HepG2 (cell line): ENCODE data around the gene EARS2. TPM values are rescaled to one million over a fixed set of nuclear protein-coding genes. Genes with fewer than 3 reads are reported as not detected.

Experiments used
- CENPT ChIP-seq: sonication (generic); formaldehyde crosslinking; IDR thresholded peaks from 2 replicates; pipeline ENCODE4 v1.8.0; 2022; ENCODE audit warnings: low read depth, mild to moderate bottlenecking, moderate library complexity, missing genetic modification reagents
- FUBP1 ChIP-seq: sonication (generic); formaldehyde crosslinking; IDR thresholded peaks from 2 replicates; pipeline ENCODE4 v1.5.1; 2020; ENCODE audit warnings: missing genetic modification reagents, mild to moderate bottlenecking, borderline replicate concordance
- GPN1 ChIP-seq: sonication (generic); formaldehyde crosslinking; IDR thresholded peaks from 2 replicates; pipeline ENCODE4 v1.5.1; 2020; ENCODE audit warnings: missing genetic modification reagents, borderline replicate concordance
- HNRNPH1 ChIP-seq: fragments of 200-400 bp; formaldehyde crosslinking; optimal IDR thresholded peaks from 2 replicates; pipeline ENCODE3; 2017; ENCODE audit warnings: mild to moderate bottlenecking, low read depth, low read length
- HNRNPUL1 ChIP-seq: fragments of 200-400 bp; formaldehyde crosslinking; IDR thresholded peaks from 2 replicates; pipeline ENCODE4 v1.6.1; 2017; ENCODE audit warnings: low read depth, mild to moderate bottlenecking, low read length, moderate library complexity
- MTERF4 ChIP-seq: sonication (generic); formaldehyde crosslinking; IDR thresholded peaks from 2 replicates; pipeline ENCODE4 v1.8.0; 2023; ENCODE audit warnings: mild to moderate bottlenecking, missing genetic modification reagents
- MXD3 ChIP-seq: IDR thresholded peaks from 2 replicates; pipeline ENCODE4 v1.6.1; 2016; ENCODE audit warnings: mild to moderate bottlenecking, missing biosample characterization, missing genetic modification reagents
- NCOA5 ChIP-seq: sonication (generic); formaldehyde crosslinking; IDR thresholded peaks from 2 replicates; pipeline ENCODE4 v1.4.0; 2020; ENCODE audit warnings: missing genetic modification reagents
- NFIC ChIP-seq: IDR thresholded peaks from 2 replicates; pipeline ENCODE4 v1.6.1; 2012; ENCODE audit warnings: mild to moderate bottlenecking, low read length, inconsistent platforms
- PAX8 ChIP-seq: sonication (generic); formaldehyde crosslinking; IDR thresholded peaks from 2 replicates; pipeline ENCODE4 v1.8.0; 2022; ENCODE audit warnings: mild to moderate bottlenecking, missing genetic modification reagents, borderline replicate concordance
- SIN3A ChIP-seq: IDR thresholded peaks from 2 replicates; pipeline ENCODE4 v1.6.1; 2011; ENCODE audit warnings: low read depth, mild to moderate bottlenecking, control low read depth, low read length, borderline replicate concordance
- SIX1 ChIP-seq: sonication (generic); formaldehyde crosslinking; IDR thresholded peaks from 2 replicates; pipeline ENCODE4 v1.4.0; 2020; ENCODE audit warnings: missing genetic modification reagents, borderline replicate concordance
- TCF7 ChIP-seq: sonication (generic); IDR thresholded peaks from 2 replicates; pipeline ENCODE4 v1.6.1; 2016; ENCODE audit warnings: antibody characterized with exemption, low read depth
- ZBTB20 ChIP-seq: sonication (generic); formaldehyde crosslinking; IDR thresholded peaks from 2 replicates; pipeline ENCODE4 v1.8.1; 2023; ENCODE audit warnings: missing genetic modification reagents, low read depth, mild to moderate bottlenecking, borderline replicate concordance
- ZMYM4 ChIP-seq: sonication (generic); formaldehyde crosslinking; IDR thresholded peaks from 2 replicates; pipeline ENCODE4 v1.8.1; 2023; ENCODE audit warnings: mild to moderate bottlenecking, missing genetic modification reagents
- ZNF614 ChIP-seq: IDR thresholded peaks from 2 replicates; pipeline ENCODE4 v1.6.1; 2018; ENCODE audit warnings: missing biosample characterization, missing genetic modification reagents, inconsistent platforms, borderline replicate concordance
- ZNF772 ChIP-seq: sonication (generic); formaldehyde crosslinking; IDR thresholded peaks from 2 replicates; pipeline ENCODE4 v1.5.0; 2020; ENCODE audit warnings: mild to moderate bottlenecking, missing genetic modification reagents
- ZNF850 ChIP-seq: sonication (generic); formaldehyde crosslinking; conservative IDR thresholded peaks from 2 replicates; pipeline ENCODE4 v1.9.0; 2021; ENCODE audit warnings: mild to moderate bottlenecking, missing genetic modification reagents
- polyA plus RNA-seq, 8 experiments: library from polyadenylated mRNA; depleted of rRNA in 3 of 8; stranded (reverse) in 7 of 8; unstranded in 1 of 8; fragments of >200 nt; fragmentation: Illumina TruSeq in 4 of 8; extraction: Trizol in 4 of 8; gene quantifications; 2 replicates each; pipeline versions ENCODE4 v1.2.1 to v1.2.3, GENCODE V29; 2011 to 2016; ENCODE audit warnings: low read depth in 4 of 8, missing spikeins in 1 of 8, mixed read lengths in 1 of 8; ENCODE audit not compliant: insufficient read depth in 1 of 8
- total RNA-seq, 5 experiments: library from RNA; depleted of rRNA; stranded (reverse); fragments of >200 nt; fragmentation: Illumina TruSeq; extraction: Trizol; gene quantifications; 2 replicates each; pipeline ENCODE4 v1.2.3, GENCODE V29; 2016; ENCODE audit warnings: low read depth in 1 of 5
- TF ChIP-seq, protein P1 (sequence below): sonication (generic); formaldehyde crosslinking; IDR thresholded peaks from 2 replicates; pipeline ENCODE4 v1.4.0; 2020; ENCODE audit warnings: mild to moderate bottlenecking, missing genetic modification reagents
- TF ChIP-seq, protein P2 (sequence below): sonication (generic); formaldehyde crosslinking; IDR thresholded peaks from 2 replicates; pipeline ENCODE4 v1.8.0; 2022; ENCODE audit warnings: mild to moderate bottlenecking, missing genetic modification reagents; ENCODE audit not compliant: insufficient replicate concordance

EARS2 gene
- total and polyA plus RNA-seq, 2 of the 13 experiments (the other 11 are each of a cell fraction or from before 2014, with no cell fraction given), result 49.4 to 80.4 TPM

- TF ChIP-seq MXD3 (CRISPR knock-in tag) (no peak), CENPT (CRISPR knock-in tag) (no peak; the same call in 1 of the 2 replicates), TCF7 (no peak), NCOA5 (CRISPR knock-in tag) (no peak), ZMYM4 (no peak), SIX1 (no peak), MTERF4 (CRISPR knock-in tag) (no peak), ZNF772 (CRISPR knock-in tag) (no peak; the same call in none of the 2 replicates), SIN3A (no peak), FUBP1 (CRISPR knock-in tag) (no peak), NFIC (no peak), GPN1 (CRISPR knock-in tag) (no peak), HNRNPH1 (no peak), HNRNPUL1 (no peak), ZNF850 (CRISPR knock-in tag) (no peak), PAX8 (no peak), ZBTB20 (CRISPR knock-in tag) (no peak; the same call in 1 of the 2 replicates), ZNF614 (CRISPR knock-in tag) (no peak)
- TF ChIP-seq, protein P1, sequence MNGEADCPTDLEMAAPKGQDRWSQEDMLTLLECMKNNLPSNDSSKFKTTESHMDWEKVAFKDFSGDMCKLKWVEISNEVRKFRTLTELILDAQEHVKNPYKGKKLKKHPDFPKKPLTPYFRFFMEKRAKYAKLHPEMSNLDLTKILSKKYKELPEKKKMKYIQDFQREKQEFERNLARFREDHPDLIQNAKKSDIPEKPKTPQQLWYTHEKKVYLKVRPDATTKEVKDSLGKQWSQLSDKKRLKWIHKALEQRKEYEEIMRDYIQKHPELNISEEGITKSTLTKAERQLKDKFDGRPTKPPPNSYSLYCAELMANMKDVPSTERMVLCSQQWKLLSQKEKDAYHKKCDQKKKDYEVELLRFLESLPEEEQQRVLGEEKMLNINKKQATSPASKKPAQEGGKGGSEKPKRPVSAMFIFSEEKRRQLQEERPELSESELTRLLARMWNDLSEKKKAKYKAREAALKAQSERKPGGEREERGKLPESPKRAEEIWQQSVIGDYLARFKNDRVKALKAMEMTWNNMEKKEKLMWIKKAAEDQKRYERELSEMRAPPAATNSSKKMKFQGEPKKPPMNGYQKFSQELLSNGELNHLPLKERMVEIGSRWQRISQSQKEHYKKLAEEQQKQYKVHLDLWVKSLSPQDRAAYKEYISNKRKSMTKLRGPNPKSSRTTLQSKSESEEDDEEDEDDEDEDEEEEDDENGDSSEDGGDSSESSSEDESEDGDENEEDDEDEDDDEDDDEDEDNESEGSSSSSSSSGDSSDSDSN (CRISPR knock-in tag), result no peak; the same call in 1 of the 2 replicates
- TF ChIP-seq, protein P2, sequence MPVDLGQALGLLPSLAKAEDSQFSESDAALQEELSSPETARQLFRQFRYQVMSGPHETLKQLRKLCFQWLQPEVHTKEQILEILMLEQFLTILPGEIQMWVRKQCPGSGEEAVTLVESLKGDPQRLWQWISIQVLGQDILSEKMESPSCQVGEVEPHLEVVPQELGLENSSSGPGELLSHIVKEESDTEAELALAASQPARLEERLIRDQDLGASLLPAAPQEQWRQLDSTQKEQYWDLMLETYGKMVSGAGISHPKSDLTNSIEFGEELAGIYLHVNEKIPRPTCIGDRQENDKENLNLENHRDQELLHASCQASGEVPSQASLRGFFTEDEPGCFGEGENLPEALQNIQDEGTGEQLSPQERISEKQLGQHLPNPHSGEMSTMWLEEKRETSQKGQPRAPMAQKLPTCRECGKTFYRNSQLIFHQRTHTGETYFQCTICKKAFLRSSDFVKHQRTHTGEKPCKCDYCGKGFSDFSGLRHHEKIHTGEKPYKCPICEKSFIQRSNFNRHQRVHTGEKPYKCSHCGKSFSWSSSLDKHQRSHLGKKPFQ (CRISPR knock-in tag), result no peak
Measured at GRCh38 chr16:23557779-23558702, 891 bp upstream of the EARS2 start (continued).
